ENCODE measurements around the gene ZNF689.
A peak's percentile ranks its signal among the peaks of the same experiment; 100 is the strongest.
"Not testable (repeated sequence)": the region's sequence is repeated elsewhere in the genome, so short reads cannot be mapped to it uniquely, and the experiment has no call there.

The ZNF689 gene

DNA sequence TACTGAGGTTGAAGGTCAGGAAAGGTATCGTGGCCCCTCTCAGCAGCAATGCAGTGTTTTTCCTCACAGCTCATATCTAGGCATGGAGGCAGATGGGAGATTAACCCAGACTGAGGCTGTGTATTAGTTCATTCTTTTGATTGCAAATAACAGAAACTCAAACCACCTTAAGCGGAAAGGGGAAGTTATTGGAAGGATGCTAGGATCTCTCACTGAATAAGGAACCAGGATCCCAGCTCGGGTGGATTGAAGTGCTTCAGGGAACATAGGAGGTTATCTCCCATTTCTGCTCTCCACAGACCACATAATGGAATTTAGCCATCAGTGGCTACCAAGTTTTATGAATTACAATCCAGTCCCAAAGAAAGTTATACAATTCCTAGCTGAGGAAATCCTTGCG lies 8.2 kb downstream of the ZNF689 start:
- DNase-seq (ENCODE audit: extremely low read depth in 1 of 2, low read depth in 1 of 2): no peak

DNA sequence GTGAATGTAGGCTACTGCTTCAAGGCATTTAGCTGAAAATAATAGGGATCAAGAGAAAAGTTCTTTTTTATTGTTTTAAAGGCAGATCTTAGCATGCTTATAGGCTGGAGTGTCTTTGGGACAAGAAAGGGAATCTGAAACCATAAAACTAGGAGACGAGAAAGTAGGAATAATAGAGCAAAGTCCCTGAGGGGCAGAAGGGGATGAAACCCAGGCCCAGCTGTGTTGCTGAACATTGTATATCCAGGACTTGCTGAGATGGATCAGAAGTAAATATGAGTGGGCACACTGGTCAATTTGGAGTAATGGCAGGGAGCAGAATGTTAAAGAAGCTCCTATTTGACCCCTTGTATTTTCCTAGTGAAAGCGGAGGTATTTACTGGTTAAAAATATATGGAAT lies 9.3 kb downstream of the ZNF689 start:
- no peak for DNase-seq (ENCODE audit: extremely low read depth in 1 of 2, low read depth in 1 of 2)

DNA sequence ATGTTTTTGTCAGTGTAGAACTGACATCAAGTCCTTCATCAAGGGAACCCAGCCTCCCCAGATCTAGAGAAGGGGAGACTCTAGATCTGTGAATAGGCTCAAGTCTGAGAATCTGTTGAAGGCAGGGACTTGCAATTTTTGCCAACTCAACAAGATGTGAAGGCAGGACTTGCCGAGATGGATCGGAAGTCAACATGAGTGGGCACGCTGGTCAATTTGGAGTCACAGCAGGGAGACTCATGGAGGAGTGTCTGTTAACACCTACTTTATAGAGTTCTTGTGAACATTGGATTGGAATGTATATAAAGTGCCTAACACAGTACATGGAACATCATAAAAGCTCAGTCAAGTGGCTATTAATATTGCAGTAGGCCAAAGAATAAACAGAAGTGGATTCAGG lies 10.0 kb downstream of the ZNF689 start:
- no peak for DNase-seq (ENCODE audit: extremely low read depth in 1 of 2, low read depth in 1 of 2)

DNA sequence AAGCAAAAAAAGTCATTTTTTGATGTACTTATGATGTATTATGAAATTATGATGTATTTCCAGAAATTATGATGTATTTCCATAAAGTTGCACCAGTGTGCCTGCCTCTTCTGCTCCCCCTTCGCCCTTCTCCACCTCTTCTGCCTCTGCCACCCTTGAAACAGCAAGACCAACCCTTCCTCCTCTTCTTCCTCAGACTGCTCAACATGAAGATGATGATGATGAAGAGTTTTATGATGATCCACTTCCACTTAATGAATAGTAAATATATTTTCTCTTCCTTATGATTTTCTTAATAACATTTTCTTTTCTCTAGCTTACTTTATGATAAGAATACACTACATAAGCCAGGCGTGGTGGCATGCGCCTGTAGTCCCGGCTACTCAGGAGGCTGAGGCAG lies 17.3 kb downstream of the ZNF689 start:
- DNase-seq (ENCODE audit: extremely low read depth in 1 of 2, low read depth in 1 of 2): no peak

DNA sequence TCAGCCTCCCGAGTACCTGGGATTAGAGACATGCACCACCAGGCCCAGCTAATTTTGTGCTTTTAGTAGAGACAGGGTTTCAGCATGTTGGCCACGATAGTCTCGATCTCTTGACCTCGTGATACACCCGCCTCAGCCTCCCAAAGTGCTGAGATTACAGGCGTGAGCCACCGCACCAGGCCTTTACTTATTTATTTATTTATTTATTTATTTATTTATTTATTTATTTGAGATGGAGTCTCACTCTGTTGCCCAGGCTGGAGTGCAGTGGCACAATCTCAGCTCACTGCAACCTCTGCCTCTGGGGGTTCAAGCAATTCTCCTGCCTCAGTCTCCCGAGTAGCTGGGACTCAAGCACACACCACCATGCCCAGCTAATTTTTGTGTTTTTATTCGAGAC lies 19.3 kb downstream of the ZNF689 start:
- not testable (repeated sequence) for DNase-seq (ENCODE audit: extremely low read depth in 1 of 2, low read depth in 1 of 2)

DNA sequence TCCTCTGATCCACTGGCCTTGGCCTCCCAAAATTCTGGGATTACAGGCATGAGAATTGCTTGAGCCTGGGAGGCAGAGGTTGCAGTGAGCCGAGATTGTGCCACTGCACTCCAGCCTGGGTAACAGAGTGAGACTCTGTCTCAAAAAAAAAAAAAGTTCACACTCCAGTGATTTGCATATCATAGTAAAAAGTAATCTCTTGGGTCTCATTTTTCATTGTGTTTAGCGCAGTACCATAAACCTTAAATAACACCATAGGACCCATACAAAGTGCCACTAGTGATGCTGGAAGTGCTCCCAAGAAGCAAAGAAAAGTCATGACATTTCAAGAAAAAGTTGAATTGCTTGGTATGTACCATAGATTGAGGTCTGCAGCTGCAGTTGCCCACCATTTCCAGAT lies 20.6 kb downstream of the ZNF689 start:
- not testable (repeated sequence) for DNase-seq (ENCODE audit: extremely low read depth in 1 of 2, low read depth in 1 of 2)

DNA sequence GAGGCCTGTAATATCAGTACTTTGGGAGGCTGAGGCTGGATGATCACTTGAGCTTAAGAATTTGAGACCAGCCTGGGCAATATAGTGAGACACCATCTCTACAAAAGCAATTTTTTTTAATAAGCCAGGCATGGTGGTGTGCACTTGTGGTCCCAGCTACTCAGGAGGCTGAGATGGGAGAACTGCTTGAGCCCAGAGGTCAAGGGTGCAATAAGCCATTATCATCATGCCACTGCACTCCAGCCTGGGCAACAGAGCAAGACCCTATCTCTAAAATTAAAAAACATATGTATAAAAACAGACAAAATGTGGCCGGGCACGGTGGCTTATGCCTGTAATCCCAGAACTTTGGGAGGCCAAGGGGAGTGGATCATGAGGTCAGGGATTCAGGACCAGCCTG lies 21.5 kb downstream of the ZNF689 start:
- DNase-seq (ENCODE audit: extremely low read depth in 1 of 2, low read depth in 1 of 2): no peak

DNA sequence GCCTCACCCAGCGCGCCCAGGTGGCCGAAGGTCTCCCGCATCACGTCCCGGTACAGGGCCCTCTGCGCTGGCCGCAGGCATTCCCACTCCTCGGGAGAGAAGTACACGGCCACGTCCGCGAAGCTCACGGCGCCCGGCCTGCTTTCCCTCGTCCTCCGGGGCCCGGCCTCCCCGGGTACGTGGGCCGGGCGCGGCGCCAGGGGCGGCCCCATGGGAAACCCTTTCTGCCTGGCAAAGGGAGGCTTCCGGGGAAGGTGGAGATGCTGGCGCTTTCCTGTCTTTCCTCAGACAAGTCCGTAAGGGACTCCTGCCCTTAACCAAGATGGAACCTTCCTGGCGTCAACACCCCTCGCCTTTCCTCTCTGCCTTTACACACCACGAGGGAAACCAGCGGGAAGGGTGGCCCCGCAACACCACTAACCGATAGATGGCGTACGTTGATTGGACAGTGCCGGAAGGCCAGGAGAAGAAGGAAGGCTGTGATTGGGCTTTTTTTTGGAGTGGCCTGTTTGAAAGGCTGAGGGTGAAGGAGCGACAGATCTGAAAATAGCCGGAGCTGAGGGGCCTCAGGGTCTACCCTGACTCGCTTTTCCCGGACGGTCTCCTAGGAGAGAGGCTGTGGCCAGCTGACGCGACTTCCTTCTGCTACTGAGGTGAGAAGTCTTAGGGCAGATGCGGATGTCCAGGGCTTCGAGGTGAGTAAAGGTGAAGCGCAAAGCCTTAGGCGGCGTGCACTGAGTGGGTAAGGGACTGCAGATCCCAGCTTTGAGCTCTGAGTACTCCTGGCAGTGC lies 24.6 kb downstream of the ZNF689 start, which contains the start of gene ZNF785:
Gene ZNF785, minus strand, starts transcription at position 298 of the 792 bp plus-strand sequence. Its CDS starts 86 bp downstream, at position 212.
- DNase-seq (ENCODE audit: extremely low read depth in 1 of 2, low read depth in 1 of 2): peak; percentile 74 to 88

DNA sequence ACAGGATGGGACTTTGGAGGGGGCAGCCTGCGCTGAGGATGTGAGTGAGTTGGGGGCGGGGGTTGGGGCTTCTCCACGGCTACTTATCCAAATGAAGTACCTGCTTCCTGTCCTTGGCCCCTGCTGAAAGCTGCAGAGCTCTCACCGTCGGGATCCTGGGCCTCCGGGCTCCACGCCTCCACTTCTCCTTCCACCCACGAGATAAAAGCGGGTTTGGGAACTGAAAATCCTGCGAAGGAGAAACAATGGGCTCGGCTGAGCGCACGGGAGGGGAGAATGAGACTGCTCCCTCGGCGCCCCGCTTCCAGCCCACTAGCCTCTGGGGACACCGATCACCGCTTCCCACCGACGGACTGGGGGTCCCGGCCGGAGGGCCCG lies 25.2 kb downstream of the ZNF689 start:
- DNase-seq (ENCODE audit: extremely low read depth in 1 of 2, low read depth in 1 of 2): no peak

DNA sequence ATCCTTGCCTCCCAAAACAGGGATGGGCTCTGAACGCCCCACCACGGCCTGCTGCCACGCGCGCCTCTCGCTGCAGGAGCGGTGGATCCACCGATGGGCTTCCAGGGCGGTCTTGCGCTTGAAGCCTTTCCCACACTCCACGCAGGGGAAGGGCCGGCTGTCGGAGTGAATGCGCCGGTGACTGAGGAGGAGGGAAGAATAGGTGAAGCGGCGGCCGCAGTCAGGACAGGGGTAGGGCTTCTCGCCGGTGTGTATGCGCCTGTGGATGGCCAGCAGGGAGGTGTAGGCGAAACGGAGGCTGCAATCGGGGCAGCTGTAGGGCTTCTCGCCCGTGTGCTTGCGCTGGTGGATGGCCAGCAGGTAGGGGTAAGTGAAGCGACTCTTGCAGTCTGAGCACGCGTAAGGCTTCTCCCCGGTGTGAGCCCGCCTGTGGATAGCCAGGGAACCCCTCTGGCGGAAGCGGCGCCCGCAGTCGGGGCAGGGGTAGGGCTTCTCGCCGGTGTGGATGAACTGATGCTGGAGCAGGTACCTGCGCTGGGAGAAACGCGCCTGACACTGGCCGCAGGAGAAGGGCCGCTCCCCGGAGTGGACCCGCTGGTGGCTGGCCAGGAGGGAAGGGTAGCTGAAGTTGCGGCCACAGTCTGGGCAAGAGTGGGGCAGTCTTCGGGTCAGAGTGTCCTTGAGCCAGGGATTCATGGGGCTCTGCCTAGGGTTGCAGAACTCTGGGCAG lies 27.4 kb downstream of the ZNF689 start:
- no peak for DNase-seq (ENCODE audit: extremely low read depth in 1 of 2, low read depth in 1 of 2)

DNA sequence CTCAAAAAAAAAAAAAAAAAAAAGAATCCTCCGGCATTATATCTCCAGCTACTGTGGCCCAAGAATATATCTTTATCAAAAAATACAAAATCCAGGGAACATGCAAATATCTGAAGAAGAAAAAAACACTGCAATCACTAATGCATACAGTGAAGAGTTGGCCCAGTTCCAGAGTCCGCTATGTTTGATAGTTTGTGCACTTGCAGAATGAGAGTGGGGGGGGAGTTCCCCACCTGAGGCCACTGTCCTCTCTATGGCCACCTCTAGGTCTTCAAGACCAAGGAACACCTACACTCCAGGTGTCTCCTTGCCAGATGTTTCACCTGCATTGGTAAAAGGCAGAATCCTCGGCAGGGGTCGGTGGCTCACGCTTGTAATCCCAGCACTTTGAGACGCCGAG lies 28.7 kb downstream of the ZNF689 start:
- DNase-seq (ENCODE audit: extremely low read depth in 1 of 2, low read depth in 1 of 2): no peak

DNA sequence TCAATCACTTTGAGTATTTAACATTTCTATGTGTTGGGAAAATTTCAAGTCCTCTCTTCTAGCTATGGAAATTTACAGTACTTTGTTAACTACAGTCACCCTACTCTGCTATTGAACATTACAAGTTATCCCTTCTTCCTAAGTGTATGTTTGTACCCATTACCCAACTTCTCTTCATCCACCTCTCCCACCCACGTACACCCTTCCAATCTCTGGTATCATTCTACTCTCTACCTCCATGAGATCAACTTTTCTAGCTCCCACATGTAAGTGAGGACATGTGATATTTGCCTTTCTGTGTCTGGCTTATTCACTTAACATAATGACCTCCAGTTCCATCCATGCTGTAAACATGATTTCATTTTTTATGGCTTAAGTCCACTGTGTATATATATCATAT lies 35.5 kb downstream of the ZNF689 start:
- no peak for DNase-seq (ENCODE audit: extremely low read depth in 1 of 2, low read depth in 1 of 2)

DNA sequence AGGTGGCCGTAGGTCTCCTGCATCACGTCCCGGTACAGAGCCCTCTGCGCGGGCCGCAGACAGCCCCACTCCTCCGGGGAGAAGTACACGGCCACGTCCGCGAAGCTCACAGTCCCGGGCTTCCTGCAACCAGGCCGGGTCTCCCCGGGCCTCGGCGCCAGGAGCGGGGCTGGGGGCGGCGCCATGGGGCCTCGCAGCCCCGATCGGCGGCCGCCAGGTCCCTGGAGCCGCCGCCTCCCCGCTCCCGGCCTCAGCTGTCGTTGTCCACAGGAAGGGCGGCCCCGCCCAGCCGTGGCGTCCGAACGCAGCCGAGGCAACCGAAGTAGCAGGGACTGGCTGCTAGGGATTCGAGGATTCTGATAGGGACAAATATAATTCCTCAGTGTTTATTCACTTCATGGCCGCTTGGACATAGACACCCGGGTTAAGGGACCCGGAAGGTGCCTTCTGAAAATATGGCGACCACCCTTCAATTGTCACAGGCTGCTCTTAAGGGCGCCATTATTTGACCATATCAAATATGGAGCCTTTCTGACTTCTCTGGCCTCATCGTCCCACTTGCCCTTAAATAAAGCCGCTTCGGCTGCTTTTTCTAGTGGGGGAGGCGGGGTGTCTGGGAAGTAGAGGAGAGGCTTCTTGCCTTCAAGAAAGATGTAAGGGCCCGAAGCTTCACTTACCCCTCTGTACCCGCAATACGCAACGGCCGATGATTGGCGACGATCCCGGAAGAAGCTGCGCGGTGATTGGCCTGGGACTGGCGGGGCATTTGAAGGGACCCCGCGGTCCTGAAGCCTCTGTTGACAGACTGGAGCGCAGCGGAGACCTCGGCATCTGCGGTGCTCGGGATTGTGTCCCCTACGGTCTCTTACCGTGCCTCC lies 38.5 kb downstream of the ZNF689 start, which contains the start of gene ZNF688:
Gene ZNF688, minus strand, starts transcription at position 270 of the 878 bp plus-strand sequence. Its CDS starts 85 bp downstream, at position 185.
- DNase-seq (ENCODE audit: extremely low read depth in 1 of 2, low read depth in 1 of 2): peak; percentile 83 to 90

DNA sequence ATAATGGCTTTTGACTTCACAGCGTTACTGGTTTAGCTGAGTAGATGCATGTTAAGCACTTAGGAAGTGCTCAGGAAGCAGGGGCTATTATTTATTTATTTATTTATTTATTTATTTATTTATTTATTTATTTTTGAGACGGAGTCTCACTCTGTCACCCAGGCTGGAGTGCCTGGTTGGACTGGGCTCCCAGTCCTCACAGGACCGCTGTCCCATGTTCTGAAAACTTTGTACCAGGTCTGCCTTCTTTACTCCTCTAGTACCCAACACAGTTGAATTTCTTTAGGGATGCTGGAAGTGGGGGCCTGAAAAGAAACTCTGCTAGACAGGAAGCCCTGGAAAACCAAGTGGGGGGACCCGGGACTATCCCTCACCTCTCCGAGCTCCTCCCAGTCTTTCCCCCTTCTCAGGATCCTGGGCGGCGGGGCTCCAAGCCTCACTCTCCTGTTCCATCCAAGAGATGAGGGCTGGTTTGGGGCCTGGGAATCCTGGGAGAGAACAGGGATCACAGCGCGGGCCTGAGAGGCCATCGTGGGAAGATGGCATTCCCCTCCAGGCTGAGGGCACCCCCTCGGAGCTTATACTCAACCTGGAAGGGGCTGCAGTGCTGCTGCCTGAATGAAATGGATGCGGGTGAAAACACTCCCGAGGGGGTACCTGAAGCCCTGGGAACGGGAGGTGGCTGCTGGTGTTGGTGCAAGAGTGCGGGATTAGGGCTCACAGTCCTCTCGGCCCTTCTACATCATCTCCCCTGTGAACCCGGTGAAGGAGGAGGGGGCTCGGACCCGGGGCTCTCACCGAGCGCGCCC lies 39.3 kb downstream of the ZNF689 start:
- no peak for DNase-seq (ENCODE audit: extremely low read depth in 1 of 2, low read depth in 1 of 2)

DNA sequence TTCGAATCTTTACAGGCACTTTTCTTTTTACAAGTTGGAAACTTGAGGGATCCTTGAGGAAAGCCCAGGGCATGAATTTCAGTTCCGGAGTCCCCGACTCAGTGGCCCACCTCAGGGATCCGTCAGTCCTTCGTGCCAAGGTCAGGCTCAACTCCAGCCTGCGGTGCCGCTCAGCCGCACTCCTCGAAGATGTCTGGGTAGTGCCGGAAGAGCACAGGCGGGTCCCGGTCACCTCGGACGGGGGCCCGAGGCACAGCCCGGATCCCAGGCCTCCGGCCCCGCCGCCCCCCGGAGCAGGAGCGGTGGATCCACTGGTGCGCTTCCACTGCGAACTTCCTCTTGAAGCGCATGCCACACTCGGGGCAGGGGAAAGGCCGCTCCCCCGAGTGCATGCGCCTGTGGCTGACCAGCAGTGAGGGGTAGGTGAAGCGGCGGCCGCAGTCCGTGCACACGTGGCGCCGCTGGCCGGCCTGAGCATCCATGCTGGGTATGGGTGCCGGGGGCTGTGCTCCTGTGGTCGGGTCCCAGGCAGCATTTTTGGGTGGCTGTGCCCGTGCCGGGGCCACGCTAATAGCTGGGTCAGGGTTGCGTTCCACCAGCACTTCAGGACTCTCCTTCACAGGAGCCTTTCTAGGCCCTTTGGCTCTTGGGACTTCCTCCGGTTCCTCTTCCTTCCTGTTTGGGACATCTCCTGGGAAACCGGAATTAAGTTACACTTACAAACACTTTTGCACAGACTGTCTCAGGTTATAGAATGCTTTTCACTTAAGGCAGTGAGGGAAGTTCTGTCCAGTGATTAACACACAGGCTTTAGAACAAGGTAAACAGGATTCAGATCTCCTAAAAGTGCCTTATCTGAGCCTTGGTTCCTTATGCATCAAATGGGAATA lies 40.2 kb downstream of the ZNF689 start:
- no peak for DNase-seq (ENCODE audit: extremely low read depth in 1 of 2, low read depth in 1 of 2)

DNA sequence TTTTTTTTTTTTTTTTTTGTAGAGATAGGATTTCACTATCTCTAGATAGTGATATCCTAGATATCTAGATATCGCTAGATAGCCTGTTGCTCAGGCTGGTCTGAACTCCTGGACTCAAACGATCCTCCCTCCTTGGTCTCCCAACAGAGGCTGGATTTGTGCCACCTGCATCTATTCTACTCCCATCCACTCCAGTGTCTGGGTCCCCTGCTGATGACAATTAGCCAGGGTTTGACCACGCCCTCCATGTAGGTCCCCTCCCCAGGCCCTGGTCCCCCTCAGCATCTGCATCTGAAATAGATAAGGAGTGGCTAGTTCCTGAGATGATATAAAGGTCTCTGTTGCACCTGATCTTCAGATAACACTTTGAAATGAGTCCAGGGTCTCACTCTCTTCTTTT lies 40.9 kb downstream of the ZNF689 start:
- no peak for DNase-seq (ENCODE audit: extremely low read depth in 1 of 2, low read depth in 1 of 2)

DNA sequence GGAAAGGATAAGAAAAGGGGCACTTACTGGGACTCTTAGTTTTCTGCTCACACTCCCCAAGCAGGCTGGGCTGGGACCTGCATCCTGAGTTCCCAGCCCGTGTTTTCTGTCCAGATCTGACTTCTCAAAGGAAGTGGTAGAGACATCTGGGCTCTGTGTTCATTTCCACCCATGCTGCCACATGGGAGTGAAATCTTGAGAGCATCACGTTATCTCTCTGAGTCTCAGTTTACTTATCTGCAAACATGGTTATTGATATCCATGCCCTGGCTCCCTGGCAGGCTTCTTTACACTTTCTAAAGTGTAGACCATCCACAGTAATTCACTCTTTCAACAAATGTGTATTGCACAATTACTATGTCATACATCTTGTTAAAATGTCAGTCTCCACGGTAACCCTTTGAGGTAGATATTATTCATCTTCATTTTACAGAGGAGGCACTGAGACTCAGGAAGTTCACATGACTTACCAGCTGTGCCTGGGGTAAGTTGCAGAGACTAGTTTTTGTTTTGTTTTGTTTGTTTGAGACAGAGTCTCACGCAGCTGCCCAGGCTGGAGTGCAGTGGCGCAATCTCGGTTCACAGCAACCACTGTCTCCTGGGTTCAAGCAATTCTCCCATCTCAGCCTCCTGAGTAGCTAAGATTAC lies 42.1 kb downstream of the ZNF689 start:
- DNase-seq (ENCODE audit: extremely low read depth in 1 of 2, low read depth in 1 of 2): no peak

DNA sequence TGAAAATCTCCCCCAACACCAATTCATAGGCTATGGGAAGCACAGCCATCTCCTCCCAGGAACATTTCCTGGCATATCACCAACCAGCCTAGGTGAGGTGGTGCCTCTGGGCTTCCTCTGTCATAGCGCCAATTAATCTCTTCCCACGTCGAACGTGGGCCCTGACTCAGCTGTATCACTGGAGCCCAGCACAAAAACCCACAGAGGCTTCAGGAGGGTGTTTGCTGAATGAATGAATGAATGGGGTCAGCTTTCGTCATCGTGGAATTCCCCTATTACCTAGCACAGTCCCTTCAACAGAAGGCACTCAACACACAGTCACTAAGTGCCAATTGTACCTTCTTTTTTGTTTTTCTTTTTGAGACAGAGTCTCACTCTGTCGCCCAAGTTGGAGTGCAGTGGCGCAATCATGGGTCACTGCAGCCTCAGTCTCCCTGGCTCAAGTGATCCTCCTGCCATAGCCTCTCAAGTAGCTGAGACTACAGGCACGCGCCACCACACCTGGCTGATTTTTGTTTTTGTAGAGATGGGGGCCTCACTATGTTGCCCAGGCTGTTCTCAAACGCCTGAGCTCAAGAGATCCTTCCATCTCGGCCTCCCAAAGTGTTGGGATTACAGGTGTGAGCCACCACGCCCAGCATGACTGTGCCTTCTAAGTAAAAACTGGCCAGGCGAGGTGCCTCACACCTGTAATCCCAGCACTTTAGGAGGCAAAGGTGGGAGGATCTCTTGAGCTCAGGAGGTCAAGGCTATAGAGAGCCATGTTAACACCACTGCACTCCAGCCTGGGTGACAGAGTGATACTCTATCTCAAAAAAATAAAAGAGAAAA lies 42.8 kb downstream of the ZNF689 start:
- DNase-seq (ENCODE audit: extremely low read depth in 1 of 2, low read depth in 1 of 2): no peak

All from activated CD8-positive, alpha-beta memory T cell treated with anti-CD3 and anti-CD28 coated beads for 1 hour (primary cell).